Glomerular visceral epithelial cell (primary cell): Measurements from ENCODE around the gene TNFSF8.

ENCODE experiments used
- DNase-seq: peaks from one replicate; pipeline ENCODE4 v3.0.0-alpha.2; 2016; ENCODE audit errors: extremely low spot score

TNFSF8 gene, protein sequence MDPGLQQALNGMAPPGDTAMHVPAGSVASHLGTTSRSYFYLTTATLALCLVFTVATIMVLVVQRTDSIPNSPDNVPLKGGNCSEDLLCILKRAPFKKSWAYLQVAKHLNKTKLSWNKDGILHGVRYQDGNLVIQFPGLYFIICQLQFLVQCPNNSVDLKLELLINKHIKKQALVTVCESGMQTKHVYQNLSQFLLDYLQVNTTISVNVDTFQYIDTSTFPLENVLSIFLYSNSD

DNA sequence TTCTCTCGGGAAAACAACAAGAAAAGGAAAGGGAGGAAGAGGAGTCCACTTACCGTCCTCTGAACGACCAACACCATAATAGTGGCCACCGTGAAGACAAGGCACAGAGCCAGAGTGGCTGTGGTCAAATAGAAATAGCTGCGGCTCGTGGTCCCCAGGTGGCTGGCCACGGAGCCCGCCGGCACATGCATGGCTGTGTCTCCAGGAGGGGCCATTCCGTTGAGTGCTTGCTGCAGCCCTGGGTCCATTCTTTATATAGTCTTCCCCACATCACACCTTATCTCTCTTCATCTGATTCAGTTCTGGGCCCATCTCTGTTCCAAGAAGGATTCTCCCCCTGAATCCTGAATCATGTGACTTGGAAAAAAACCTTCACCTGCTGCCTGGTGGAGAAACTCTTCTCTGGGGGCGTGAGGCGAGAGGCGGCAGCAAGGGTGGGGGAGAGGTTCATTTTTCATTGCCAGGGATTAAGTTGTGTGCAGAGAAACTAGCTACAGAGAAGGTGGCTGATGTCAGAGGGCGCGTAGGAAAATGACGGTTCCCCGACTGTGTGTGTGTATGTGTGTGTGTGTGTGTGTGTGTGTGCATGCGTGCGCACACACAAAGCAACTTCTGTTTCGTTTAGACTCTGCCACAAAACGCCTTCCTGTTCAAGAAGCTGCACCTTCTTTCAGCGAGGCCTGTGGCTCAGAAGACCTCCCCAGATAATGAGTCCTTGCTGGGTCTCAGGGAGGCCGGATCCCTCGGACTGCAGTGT lies at the start of gene TNFSF8:
TNFSF8 (minus strand) TSS at position 536 of the 757 bp plus-strand sequence; CDS start at position 248, 288 bp downstream.
- no peak for DNase-seq

DNA sequence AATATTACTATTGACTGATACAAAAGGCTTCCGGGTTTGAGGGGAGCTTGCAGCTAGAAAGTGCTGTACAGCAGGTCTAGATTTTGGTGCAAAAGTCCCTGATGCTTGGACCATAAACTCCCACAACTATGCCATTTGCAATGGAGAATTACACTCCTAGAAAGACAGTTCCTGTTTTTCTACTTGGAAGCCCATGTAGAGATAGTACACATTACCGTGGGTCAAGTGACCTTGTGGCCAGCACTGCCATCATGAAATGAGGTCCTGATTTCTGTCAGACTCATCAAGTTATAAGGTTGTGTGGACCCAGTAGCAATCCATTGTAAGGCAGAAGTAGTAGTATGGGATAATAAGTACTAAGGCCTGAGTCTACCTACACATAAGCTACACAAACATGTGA lies 42.8 kb upstream of the TNFSF8 start:
- DNase-seq = no peak

DNA sequence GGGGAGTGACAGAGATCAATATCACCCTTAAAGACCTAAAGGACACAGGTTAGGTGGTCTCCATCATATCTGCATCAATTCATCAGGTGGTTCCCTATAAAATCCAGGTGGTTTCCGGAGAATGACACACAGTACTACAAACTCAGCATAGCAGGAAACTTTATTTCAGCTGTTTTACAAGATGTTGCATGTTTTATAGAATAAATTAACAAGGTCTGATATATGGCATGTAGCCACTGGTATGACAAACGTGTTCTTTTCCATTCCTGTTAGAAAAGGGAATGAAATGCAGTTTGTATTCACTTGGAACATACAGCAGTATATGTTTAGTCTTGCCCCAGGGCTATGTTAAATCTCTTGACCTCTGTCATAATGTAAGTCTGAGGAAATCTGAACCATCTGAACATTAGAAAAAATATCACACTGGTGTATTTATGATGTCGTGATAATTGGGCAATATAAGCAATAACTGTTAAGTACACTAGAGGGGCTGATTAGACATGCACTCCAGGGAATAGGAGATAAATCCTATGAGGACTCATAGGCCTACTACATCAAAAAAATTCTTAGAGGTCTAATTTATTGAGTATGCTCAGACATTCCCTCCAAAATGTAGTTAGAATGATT lies 42.2 kb upstream of the TNFSF8 start:
- DNase-seq = no peak

DNA sequence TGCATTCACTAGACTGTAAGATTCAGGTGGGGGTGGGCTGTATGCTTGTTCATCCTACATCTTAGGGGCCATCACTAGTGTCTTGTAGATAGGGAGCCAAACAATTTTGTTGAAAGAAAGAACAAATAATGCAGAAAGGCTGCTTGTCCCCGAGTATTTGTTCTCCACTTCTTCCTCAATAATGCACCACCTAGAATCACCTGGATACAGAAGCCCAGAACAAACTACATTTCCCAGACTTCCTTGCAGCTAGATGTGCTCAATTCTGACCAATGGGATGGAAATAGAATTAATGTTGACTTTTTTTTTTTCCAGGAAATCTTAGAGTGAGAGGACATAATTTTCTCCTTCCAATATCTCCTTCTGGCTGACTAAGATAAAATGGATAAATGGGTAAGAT lies 38.9 kb upstream of the TNFSF8 start:
- no peak for DNase-seq

DNA sequence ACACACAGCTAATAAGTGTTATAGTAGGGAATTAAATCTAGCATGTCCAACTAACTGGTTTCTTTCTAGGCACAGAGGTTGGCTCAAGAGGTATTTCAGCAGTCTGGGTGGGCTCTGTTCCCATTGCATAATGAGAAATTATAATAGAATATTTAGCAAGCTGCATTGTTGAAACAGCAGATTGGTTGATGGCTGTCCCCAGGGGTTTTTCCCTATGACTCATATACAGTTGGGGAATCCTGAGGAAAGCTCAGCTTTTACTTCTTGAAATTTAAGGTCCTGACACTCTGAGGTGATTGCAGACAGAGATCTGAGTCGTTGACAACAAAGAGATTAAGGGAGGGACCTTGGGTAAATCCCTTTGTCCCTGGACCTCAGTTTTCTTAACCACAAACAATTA lies 38.3 kb upstream of the TNFSF8 start:
- peak; percentile 41 for DNase-seq

DNA sequence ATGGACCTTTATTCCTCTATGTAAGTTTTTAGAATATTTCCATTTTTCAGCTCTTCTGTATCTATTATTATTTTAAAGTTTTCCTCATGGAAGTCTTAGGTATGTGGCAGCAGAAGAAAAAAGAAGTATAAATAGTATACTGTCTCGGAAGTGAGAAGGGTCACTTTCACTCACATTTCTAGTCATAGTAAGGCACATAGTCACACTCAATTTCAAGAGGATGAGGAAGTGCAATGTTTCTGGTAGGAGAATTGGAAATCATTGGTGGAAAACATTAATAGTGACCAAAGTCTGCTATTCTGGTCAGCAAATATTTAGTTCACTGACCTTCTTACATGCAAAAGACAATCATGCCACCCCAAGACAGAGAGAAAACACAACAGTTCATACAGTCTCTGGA lies 35.2 kb upstream of the TNFSF8 start:
- DNase-seq = no peak

DNA sequence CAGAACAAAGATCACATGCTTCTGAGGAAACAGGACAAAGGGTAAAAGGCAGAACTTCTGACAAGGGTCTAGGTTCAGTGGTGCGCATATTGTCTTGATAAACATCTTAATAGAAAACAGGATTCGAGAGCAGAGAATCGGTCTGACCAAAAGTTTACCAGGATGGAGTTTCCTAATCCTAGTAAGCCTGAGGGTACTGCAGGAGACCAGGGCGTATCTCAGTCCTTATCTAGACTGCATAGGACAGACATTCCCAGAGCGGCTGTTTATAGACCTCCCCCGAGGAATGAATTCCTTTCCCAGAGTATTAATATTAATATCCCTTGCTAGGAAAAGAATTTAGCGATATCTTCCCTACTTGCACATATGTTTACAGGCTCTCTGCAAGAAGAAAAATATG lies 32.4 kb upstream of the TNFSF8 start:
- DNase-seq = no peak

DNA sequence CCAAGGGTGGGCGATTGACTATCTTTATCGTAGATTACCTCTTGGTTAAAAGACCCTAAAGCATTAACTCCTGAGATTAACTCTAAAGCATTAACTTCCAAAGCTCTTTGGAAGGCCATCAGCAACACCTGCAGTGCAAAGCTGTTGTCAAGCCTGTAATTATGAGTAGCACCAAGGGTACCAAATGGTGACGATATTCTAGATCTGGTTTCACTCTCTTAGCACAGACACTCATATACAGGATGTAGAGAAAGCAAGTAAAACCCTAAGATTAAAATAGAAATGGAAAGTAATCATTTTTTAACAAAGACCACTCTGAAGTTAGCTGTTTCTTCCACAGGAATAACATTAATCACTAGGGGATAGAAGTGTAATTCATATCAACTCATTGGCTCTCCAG lies 29.9 kb upstream of the TNFSF8 start:
- no peak for DNase-seq

DNA sequence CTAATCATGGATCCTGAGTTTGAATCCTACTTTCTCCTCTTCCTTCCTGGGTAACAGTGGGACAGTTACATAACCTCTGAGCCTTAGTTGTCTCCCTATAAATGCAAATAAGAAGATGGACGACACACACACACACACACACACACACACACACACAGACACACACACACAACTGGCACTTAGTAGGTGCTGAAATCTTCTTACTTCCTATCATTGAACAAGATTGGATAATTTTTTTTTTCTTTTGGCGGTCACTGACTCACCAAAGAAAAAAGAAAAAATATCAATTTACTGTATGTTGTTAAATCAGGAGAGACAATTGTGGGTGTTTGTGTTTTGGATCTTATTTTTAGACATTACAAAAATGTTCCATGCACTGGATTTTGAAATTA lies 28.4 kb upstream of the TNFSF8 start:
- DNase-seq = no peak

DNA sequence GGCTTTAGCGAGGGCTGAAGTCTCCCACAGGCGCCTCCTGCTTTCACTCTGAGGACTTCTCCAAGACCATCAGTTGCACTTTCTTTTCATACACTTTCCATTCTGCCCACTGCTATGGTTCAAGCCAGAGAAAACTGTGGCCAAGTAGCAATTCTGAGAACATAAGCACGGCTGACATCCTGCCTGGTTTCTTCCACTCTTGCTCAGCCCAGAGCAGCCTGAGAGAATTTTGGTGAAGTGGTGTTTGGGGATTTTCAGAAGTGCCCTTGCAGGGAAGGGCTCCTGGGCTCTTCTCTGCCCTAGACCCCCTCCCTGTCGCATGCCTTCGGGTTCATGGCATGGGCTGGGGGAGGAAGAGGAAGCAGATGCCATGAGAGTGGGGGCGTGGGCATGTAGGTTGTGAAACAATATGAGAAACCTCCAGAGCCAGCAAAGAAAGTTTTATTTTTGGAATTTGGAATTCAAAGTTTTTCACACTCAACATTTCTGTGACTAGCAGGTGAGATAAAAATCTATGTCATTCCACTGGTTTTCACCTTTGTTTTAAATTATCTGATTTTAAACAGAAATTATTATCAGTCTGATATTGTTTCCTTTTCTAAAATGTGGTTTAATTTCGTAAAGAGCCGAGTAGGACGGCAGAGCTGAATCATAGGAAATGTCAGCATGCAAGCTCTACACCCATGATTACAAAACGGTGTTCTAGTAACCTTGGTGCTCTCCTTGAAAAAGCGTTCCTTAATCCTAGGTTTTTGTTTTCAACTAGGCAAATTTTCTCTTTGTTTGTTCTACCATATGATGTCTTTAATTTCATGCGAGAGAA lies 27.8 kb upstream of the TNFSF8 start:
- DNase-seq = no peak

DNA sequence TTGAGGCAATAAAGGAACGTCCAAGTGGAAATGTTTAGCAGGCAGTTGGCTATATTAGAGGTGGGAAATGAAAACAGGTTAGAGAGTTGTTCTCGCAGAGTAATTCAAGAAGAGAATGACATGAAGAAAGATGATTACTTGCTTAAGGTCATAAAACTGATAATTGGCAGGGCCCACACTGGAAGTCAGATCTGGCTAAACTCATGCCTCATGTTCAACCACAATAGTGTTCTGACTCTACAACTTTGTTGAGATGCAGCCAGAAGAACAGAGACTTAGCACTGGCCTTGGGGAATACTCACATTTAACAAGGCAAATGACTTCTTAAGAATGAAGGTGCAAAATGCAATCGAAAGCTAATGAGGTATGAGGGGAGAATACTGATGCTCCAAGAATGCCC lies 27.2 kb upstream of the TNFSF8 start:
- DNase-seq = no peak

DNA sequence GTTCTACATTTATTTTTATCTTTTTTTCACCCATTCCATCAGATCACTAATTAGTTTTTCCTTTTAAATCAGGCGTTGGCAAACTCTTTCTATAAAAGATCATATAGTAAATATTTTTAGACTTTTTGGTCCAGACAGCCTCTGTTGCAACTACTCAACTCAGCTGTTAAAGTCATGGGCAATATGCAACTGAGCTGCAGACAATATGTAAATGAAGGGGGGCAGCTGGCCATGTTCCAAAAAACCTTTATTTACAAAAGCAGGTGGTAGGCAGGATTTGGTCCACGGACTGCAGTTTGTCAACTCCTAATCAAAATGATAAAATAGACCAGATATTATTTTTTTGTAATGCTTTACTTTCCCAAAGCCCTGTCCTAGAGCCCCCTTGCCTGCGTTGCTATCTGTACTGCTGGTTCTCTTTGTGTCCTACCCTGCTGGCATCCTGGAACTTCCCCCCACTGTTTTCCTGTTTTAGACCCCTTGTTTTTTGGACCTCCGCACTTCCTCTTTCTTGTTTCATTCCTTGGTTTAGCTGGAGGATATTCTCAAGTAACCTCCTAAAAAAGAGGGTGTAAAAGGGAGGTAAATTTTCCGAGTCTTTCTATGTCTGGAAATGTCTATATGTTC lies 24.7 kb upstream of the TNFSF8 start:
- no peak for DNase-seq

DNA sequence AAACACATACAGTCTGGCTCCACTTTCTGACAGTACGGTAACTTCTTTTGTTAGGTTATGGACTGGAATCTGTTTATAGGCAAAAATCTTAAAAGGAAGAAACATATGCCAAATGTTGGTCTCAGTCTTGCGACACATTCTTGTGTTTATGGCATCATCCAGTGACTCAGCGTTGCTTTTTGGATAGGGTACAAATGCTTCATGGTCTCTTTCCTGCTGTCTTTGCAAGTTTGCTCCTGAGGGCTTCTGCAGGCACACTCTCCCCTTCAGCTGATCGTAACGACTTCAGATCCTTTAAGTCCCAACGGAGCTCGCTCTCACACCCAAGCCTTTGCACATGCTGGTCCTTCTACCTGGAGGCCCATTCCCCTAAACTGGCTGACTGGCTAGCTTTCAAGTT lies 23.6 kb upstream of the TNFSF8 start:
- peak; percentile 25 for DNase-seq

DNA sequence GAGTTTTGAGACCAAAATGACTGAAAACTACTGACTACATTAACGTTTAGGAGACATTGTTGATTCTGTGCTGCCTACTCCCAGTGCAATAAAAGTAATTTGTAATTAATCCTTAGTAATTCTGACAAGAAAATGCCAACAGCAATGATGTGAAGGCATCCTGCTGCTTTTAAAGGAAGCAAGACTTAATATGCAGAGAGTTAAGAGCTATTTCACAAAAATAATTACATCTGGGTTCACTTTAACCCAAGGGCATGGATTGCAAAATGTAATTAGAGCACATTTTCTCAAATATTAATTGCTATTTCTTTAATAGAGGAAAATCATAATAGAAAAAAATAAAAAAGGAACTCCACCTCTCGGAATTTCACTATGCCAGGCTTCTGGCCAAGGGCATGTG lies 22.7 kb upstream of the TNFSF8 start:
- DNase-seq = no peak

DNA sequence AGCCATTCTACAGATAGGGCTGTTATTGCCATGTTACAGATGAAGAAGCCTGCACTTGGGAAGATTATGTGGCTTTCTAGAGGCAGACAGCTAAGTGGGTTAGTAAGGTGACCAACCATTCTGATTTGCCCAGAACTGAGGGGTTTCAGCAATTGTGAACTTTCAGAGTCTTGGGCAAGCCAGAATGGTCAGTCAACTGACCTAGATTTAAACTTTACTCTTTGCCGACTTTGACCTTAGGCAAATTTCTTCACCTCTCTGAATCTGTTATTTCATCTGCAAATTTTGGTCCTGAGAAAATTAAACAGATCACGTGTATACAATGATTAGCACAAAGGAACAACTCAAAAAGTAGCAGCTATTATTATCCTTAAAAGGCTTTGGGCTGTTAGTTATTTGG lies 20.4 kb upstream of the TNFSF8 start:
- no peak for DNase-seq

DNA sequence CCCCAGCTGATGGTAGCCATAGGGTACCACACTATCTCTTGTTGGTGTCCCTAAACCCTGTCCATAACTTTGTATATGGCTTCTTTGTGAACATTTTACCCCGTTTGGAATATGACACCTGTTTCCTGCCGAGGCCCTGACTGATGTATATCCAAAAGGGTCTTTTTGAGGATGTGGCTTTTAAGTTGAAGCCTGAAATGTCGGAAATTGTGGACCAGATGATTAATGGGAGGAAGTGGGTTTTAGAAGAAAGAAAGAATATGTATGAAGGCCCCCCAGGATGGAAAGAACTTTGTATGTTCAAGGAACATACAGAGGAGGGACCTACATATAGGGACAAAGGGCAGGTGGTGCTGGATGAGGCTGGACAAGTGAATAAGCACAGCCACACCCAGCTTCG lies 16.7 kb upstream of the TNFSF8 start:
- DNase-seq = no peak

DNA sequence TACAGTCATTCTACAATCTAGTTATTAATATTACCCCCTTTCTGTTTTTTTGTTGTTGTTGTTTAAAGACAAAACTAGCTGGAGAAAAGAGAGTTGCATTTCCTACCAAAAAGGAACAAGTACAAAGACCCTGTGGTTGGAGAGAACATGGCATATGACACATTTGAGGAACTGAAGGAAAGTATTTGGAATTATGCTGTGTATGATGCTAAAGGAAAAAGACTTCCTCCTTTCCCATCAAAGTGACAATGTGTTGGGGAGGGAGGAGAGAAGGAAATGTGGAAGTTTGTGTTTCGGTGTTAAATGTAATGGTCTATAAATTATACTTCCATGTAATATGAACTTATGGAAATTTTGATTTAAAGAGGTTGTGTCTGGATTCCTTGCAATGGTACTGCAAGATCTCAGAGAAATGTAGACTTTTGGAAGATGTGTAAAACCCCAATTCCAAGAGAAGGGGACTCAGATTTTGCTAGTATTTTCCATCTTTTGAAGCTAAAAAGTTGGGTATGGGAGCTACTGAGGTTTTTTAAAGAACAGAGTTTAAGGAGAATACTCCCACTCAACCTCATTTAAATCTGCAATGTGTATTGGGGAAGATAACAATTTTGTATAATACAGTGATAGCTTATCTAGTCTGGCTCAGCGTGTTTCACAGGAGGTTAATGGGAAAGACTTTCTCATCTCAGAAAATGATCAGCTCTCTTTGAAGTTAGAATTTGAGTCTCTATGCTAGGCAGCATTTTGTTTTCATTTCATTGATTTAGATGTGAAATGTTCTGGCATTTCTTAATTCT lies 15.4 kb upstream of the TNFSF8 start:
- DNase-seq = no peak

DNA sequence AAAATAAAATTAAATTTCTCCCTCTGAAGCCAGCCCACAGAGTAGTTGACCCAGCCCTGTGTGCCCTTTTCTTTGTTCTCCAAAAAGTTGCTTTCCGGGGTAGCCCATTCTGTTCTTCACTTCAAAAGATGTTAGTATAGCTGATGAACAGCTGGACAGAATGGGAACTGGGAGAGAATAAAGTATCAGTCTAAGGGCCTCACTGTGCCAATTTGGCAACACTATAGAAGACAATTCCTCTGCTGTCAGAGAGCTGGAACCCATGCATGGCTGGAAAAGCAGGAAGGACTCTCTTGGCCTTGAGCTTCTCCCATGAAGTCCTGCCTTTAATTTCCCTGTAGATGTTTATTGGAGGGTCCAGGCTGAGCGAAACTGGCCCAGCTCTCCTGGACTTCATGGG lies 11.0 kb upstream of the TNFSF8 start:
- no peak for DNase-seq

DNA sequence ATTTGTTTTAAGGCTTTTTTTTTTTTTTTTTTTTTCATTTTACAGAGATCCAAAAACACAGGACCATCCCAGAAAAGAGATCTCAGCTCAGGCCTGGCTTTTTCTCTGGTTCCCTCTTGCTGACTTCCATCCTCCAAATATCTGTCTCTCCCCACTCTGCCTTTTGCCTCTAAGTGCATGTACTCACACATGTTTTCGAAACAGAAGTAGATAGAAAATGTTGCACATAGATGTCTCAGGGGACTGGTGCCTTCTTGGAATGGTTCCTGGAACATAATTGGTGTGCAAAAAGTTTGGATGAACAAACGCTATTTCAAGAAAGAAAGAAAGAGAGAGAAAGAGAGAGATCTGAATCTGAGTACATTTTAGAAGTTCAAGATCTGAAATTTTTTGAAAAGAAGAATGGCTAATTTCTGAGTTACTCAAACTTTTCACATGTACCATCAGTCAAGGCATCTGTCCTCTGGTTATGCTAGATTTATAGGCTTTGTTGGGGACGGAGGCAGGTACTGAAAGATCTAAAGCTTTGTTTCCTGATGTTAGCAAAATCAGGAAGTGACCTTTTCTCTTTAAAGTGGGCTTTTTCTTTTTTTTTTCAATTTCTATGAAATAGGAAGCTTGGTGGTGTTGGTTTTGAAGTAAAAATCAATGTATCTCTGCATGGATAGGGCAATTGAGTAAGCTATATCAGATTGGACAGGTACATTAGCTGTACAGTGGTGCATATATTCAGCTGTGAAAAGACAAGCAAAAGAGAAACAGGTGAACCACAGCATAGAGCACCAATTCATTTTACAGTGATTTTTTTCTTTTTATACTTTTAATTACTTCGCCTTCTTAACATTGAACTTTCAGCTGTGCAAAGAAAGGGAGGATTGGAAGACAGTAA lies 8.5 kb upstream of the TNFSF8 start:
- DNase-seq = no peak

DNA sequence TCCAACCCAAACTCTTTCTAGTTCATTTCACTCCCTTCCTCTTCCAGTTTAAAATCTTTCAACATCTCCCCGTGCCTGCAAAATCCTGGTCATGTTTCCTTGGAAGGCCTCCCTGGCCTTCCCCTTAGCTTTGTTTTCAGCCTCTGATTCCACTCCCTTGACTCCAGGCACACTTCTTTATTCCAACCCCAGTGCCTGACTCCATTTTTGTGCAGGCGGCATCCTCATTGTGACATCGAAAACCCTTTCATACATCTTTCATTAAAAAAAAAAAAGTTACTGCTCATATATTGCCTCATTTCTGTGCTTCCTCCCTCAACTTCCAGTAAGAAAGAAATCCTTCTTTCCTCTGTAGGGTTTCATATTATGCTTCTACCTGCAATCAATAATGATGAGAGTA lies 7.1 kb upstream of the TNFSF8 start:
- DNase-seq = no peak
